Pancreas (tissue), 10 donors: ENCODE data around the gene AMN. TPM values are rescaled to one million over a fixed set of nuclear protein-coding genes. Genes with fewer than 3 reads are reported as not detected.
A peak's percentile ranks its signal among the peaks of the same experiment; 100 is the strongest.

Experiments
- ATAC-seq, 4 donors: fragments of 200-7000 bp; cut with Tn5 transposase; one replicate each; pipeline versions ENCODE4 v1.8.0 to v1.9.1; 2020; ENCODE audit warnings: mild to moderate bottlenecking in 4 of 4, moderate library complexity in 4 of 4
- DNase-seq, 6 donors: peaks; one replicate each; pipeline ENCODE4 v3.0.0-alpha.2; 2020
- FAIRE-seq: peaks from 2 replicates; lab custom pipeline; 2012; peaks lifted over from hg19 to GRCh38; lab: Jason Lieb, UNC
- H3K27ac ChIP-seq, 4 donors: fragments of 200-600 bp; sonication (generic); 1 replicate in 3 of 4; 2 replicates in 1 of 4; pipeline versions ENCODE4 v1.5.0 to v1.8.0; 2020
- H3K27me3 ChIP-seq, 4 donors: fragments of 200-600 bp; one replicate each; pipeline ENCODE4 v1.8.0; 2021
- H3K36me3 ChIP-seq, 3 donors: fragments of 200-600 bp; sonication (generic) in 1 of 3; one replicate each; pipeline versions ENCODE4 v1.5.0 to v1.8.0; 2020 to 2021
- H3K4me1 ChIP-seq, 3 donors: fragments of 200-600 bp; one replicate each; pipeline ENCODE4 v1.8.0; 2021
- H3K4me3 ChIP-seq, 4 donors: fragments of 200-600 bp; sonication (generic) in 2 of 4; one replicate each; pipeline versions ENCODE4 v1.5.0 to v1.8.0; 2020 to 2021
- H3K9me3 ChIP-seq, 4 donors: fragments of 200-600 bp; one replicate each; pipeline ENCODE4 v1.8.0; 2021
- CTCF ChIP-seq, 4 donors: fragments of 200-600 bp; sonication (generic) in 3 of 4; IDR thresholded peaks; one replicate each; pipeline versions ENCODE4 v1.5.0 to v1.8.0; 2021; ENCODE audit warnings: antibody characterized with exemption in 4 of 4
- WGBS, 2 donors: extraction: QIAGEN DNeasy Blood & Tissue Kit; methylation state at CpG; one replicate each; pipeline ENCODE4 v1.1.7; 2013; 5-methylcytosine and 5-hydroxymethylcytosine counted together
- intact Hi-C, 3 donors: fragments of 100-400 bp; cut with DNase I; formaldehyde crosslinking; loops; one replicate each; pipeline versions ENCODE4 v1.11.1 to v1.14.2; 2022
- polyA plus RNA-seq, 2 donors: library from polyadenylated mRNA; stranded (reverse); fragments of 200-250 nt; gene quantifications; one replicate each; pipeline ENCODE4 v1.2.3, GENCODE V29; 2013
- total RNA-seq, 6 donors: library from RNA; stranded (reverse); fragmentation: NEBNext Ultra II Directional in 4 of 6; extraction: Animal tissue kit (Norgen Biotek cat#: 25700) in 4 of 6; gene quantifications; one replicate each; pipeline versions ENCODE4 v1.2.1 to v1.2.4, GENCODE V29; 2021 to 2023
- donor health status: healthy with polysubstance abuse.
- donor health status: DM: no; HTN: no; CAD: no; lungs with moderate emphysema.
- donor health status: DM: no; HTN: no; CAD: no.
- donor health status: control.
- donor health status: control.
- donor health status: Bipolar disorder and iron deficiency.
- donor health status: DM: yes; HTN: yes; CAD: no.
- donor health status: DM: no; HTN: no; CAD: no.
- donor health status: DM: no; HTN: no; CAD: no.
- donor health status: DM: yes; HTN: yes; CAD: no.

The AMN gene
- total and polyA plus RNA-seq, 8 donors = 1.0 to 4.3 (median 1.5) TPM

- Histone ChIP-seq H3K27me3 (no peaks in the 10 kb centered on the region), H3K4me1 (no peaks in the 10 kb centered on the region), H3K27ac (no peak overlapping the region), H3K4me3 (no peak overlapping the region), H3K36me3 (peaks cover 3 to 44% (median 10%) of the 10 kb centered on the region in 3 donors), H3K9me3 (no peaks in the 10 kb centered on the region)
- 95 to 97% methylated on average over 9 of the region's 9 CpGs for WGBS, 2 donors
- TF ChIP-seq CTCF (IDR thresholded peaks at IDR 0.05) = no peak
- DNase-seq (peak in 1 of 6 donors; percentile 9), FAIRE-seq (no peak), ATAC-seq (no peak)
- intact Hi-C loops = no loop called here
Observed at GRCh38 chr14:102979406-102979805, 56.9 kb downstream of the AMN start.

GRCh38 chr14:102980409-102980810 is 57.9 kb downstream of the AMN start:
- Histone ChIP-seq H3K27me3 (no peaks in the 10 kb centered on the region), H3K4me1 (no peaks in the 10 kb centered on the region), H3K4me3 (no peak overlapping the region), H3K9me3 (no peaks in the 10 kb centered on the region), H3K36me3 (peaks cover 3 to 39% (median 10%) of the 10 kb centered on the region in 3 donors), H3K27ac (no peak overlapping the region)
- no peak for FAIRE-seq
- DNase-seq = no peak
- WGBS, 2 donors = 87 to 88% methylated on average over 8 of the region's 8 CpGs
- intact Hi-C loops = no loop called here
- ATAC-seq = no peak
- no peak for TF ChIP-seq CTCF (IDR thresholded peaks at IDR 0.05)

Other genes starting within 250 kb of the AMN start
- 10 to 100 TPM in 1 of 6 donors, 1 to 10 TPM in 5; 4.3 to 14.7 (median 6.4) TPM for gene TRAF3, start 145.2 kb upstream of the AMN start, total RNA-seq
- 1 to 10 TPM; 3.6 to 4.5 TPM for gene TRAF3, start 145.2 kb upstream of the AMN start, polyA plus RNA-seq
- gene CDC42BPB, start 134.9 kb downstream of the AMN start, total RNA-seq = 10 to 100 TPM; 27.2 to 45.5 (median 31.0) TPM
- gene CDC42BPB, start 134.9 kb downstream of the AMN start, polyA plus RNA-seq = 10 to 100 TPM; 33.5 to 34.5 TPM
- not detected for gene LBHD2, start 161.5 kb downstream of the AMN start, total RNA-seq
- not detected for gene LBHD2, start 161.5 kb downstream of the AMN start, polyA plus RNA-seq
- 1 to 10 TPM in 4 of 6 donors, under 1 TPM in 2; 0.63 to 6.2 (median 1.3) TPM for gene EXOC3L4, start 172.1 kb downstream of the AMN start, total RNA-seq
- gene EXOC3L4, start 172.1 kb downstream of the AMN start, polyA plus RNA-seq = 1 to 10 TPM; 5.0 to 8.9 TPM
- gene TNFAIP2, start 200.8 kb downstream of the AMN start, total RNA-seq = 100 to 1,000 TPM in 1 of 6 donors, 10 to 100 TPM in 3, 1 to 10 TPM in 2; 7.0 to 188 (median 27.7) TPM
- 100 to 1,000 TPM; 123 to 288 TPM for gene TNFAIP2, start 200.8 kb downstream of the AMN start, polyA plus RNA-seq